Choroid plexus epithelial cell (primary cell): ENCODE data around the gene BEST2.

Source experiments
- DNase-seq: peaks from one replicate; pipeline ENCODE4 v3.0.0-alpha.2; 2010; ENCODE audit warnings: low read depth
- H3K4me3 ChIP-seq: 2 replicates; pipeline ENCODE4 v1.5.1; 2011; ENCODE audit warnings: low read depth, mild to moderate bottlenecking, control low read depth, low read length, moderate library complexity
- CTCF ChIP-seq: conservative IDR thresholded peaks from 2 replicates; pipeline ENCODE4 v1.5.1; 2011; ENCODE audit warnings: low read depth, mild to moderate bottlenecking, control low read depth, inconsistent platforms, low read length, moderate library complexity

Gene BEST2

GRCh38 chr19:12792051-12792852 lies 40.7 kb downstream of the BEST2 start:
- peak; percentile 59 for DNase-seq
- no peak for TF ChIP-seq CTCF
- peak overlapping the region; percentile 100 for H3K4me3 ChIP-seq

- DNase-seq: no peak
- peak overlapping the region; percentile 100 for H3K4me3 ChIP-seq
- no peak for TF ChIP-seq CTCF
These were observed 41.3 kb downstream of the BEST2 start for GRCh38 chr19:12792853-12793289.

GRCh38 chr19:12793290-12794195 lies 42.0 kb downstream of the BEST2 start:
- DNase-seq: peak; percentile 96
- TF ChIP-seq CTCF: no peak
- H3K4me3 ChIP-seq: peak overlapping the region; percentile 100

GRCh38 chr19:12794196-12794941 lies 42.8 kb downstream of the BEST2 start:
- peak overlapping the region; percentile 100 for H3K4me3 ChIP-seq
- no peak for TF ChIP-seq CTCF
- DNase-seq: peak; percentile 66

- peak overlapping the region; percentile 100 for H3K4me3 ChIP-seq
- DNase-seq: no peak
These were observed 43.4 kb downstream of the BEST2 start for GRCh38 chr19:12794971-12795381.

More at GRCh38 chr19:12794971-12795381, 43.4 kb downstream of the BEST2 start:
- TF ChIP-seq CTCF: no peak
